Measurements from ENCODE around the gene UXS1. TPM values are rescaled to one million over a fixed set of nuclear protein-coding genes. Genes with fewer than 3 reads are reported as not detected.

UXS1 gene
- total RNA-seq, 1 experiment from 2014 or later: 31.2 TPM

- H3K9me3 Mint-ChIP-seq (ENCODE audit: unreplicated experiment): no peaks in the 10 kb centered on the region
- H3K4me1 Mint-ChIP-seq (ENCODE audit: insufficient read depth, unreplicated experiment): peaks cover 14% of the 10 kb centered on the region
- TF ChIP-seq, protein P1, sequence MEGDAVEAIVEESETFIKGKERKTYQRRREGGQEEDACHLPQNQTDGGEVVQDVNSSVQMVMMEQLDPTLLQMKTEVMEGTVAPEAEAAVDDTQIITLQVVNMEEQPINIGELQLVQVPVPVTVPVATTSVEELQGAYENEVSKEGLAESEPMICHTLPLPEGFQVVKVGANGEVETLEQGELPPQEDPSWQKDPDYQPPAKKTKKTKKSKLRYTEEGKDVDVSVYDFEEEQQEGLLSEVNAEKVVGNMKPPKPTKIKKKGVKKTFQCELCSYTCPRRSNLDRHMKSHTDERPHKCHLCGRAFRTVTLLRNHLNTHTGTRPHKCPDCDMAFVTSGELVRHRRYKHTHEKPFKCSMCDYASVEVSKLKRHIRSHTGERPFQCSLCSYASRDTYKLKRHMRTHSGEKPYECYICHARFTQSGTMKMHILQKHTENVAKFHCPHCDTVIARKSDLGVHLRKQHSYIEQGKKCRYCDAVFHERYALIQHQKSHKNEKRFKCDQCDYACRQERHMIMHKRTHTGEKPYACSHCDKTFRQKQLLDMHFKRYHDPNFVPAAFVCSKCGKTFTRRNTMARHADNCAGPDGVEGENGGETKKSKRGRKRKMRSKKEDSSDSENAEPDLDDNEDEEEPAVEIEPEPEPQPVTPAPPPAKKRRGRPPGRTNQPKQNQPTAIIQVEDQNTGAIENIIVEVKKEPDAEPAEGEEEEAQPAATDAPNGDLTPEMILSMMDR (IDR thresholded peaks at IDR 0.05; ENCODE audit: unreplicated experiment): no peak
- BruUV-seq (replicated peaks): no TSS peak
- ChIA-PET CTCF (interaction anchor here (0.6 kb wide), 1 partner anchor 9 kb away, joined by 3 read pairs; no protein-coding TSS in a partner anchor), POLR2A (interaction anchor here (0.6 kb wide), 1 partner anchor 394 kb away, joined by 3 read pairs; no protein-coding TSS in a partner anchor)
- peaks cover 19% of the 10 kb centered on the region for H3K36me3 Mint-ChIP-seq (ENCODE audit: insufficient read depth, unreplicated experiment)
- DNase-seq (ENCODE audit: unreplicated experiment): peak; percentile 76
- H3K4me3 Mint-ChIP-seq (ENCODE audit: unreplicated experiment): no peak overlapping the region
- no peaks in the 10 kb centered on the region for H3K27me3 Mint-ChIP-seq (ENCODE audit: insufficient read depth, unreplicated experiment)
- no peak overlapping the region for H3K27ac Mint-ChIP-seq (ENCODE audit: low read depth, unreplicated experiment)
- intact Hi-C loops (cut with micrococcal nuclease): no loop called here
Observed at GRCh38 chr2:106143495-106144215, 50.4 kb downstream of the UXS1 start.

DNA sequence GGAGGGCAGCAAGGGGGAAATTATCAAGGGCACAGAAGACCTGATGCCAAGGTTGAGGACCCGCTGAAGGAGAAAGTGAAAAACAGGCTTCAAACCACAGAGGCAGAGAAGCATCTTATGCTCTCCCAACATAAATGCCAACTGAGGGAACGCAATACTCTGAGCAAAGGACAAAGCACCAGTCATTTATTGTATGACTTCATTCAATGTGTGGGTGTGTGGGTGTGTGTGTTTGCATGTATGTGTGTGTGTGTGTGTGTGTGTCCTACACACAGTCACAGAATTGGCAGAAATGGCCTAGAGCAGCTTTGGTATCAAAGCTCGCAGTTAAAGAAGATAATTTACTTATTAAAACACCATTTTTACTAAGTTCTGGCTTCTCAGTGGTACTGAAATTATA lies 51.4 kb downstream of the UXS1 start:
- intact Hi-C loops (cut with micrococcal nuclease): no loop called here
- Mint-ChIP-seq H3K9me3 (ENCODE audit: unreplicated experiment) (no peaks in the 10 kb centered on the region), H3K36me3 (ENCODE audit: insufficient read depth, unreplicated experiment) (peaks cover 19% of the 10 kb centered on the region), H3K4me3 (ENCODE audit: unreplicated experiment) (no peak overlapping the region), H3K4me1 (ENCODE audit: insufficient read depth, unreplicated experiment) (peaks cover 13% of the 10 kb centered on the region), H3K27ac (ENCODE audit: low read depth, unreplicated experiment) (no peak overlapping the region), H3K27me3 (ENCODE audit: insufficient read depth, unreplicated experiment) (no peaks in the 10 kb centered on the region)
- TF ChIP-seq, protein P1 (IDR thresholded peaks at IDR 0.05; ENCODE audit: unreplicated experiment): no peak
- CTCF ChIA-PET: no interaction called here
- POLR2A ChIA-PET: no interaction called here
- no peak for DNase-seq (ENCODE audit: unreplicated experiment)
- no TSS peak for BruUV-seq (replicated peaks)

- intact Hi-C loops (cut with micrococcal nuclease): no loop called here
- no TSS peak for BruUV-seq (replicated peaks)
- H3K9me3 Mint-ChIP-seq (ENCODE audit: unreplicated experiment): no peaks in the 10 kb centered on the region
- CTCF ChIA-PET: interaction anchor here (0.6 to 1.2 kb wide), 5 partner anchors 17 to 564 kb away, joined by 3 to 4 read pairs (median 4); no protein-coding TSS in a partner anchor
- no peaks in the 10 kb centered on the region for H3K27me3 Mint-ChIP-seq (ENCODE audit: insufficient read depth, unreplicated experiment)
- no peak for DNase-seq (ENCODE audit: unreplicated experiment)
- no peak overlapping the region for H3K4me3 Mint-ChIP-seq (ENCODE audit: unreplicated experiment)
- POLR2A ChIA-PET: interaction anchor here (0.6 kb wide), 1 partner anchor 18 kb away, joined by 4 read pairs; no protein-coding TSS in a partner anchor
- peaks cover 13% of the 10 kb centered on the region for H3K36me3 Mint-ChIP-seq (ENCODE audit: insufficient read depth, unreplicated experiment)
- no peak overlapping the region for H3K27ac Mint-ChIP-seq (ENCODE audit: low read depth, unreplicated experiment)
- peaks cover 6% of the 10 kb centered on the region for H3K4me1 Mint-ChIP-seq (ENCODE audit: insufficient read depth, unreplicated experiment)
- TF ChIP-seq, protein P1 (IDR thresholded peaks at IDR 0.05; ENCODE audit: unreplicated experiment): no peak
Observed at GRCh38 chr2:106140913-106141312, 53.2 kb downstream of the UXS1 start.

DNA sequence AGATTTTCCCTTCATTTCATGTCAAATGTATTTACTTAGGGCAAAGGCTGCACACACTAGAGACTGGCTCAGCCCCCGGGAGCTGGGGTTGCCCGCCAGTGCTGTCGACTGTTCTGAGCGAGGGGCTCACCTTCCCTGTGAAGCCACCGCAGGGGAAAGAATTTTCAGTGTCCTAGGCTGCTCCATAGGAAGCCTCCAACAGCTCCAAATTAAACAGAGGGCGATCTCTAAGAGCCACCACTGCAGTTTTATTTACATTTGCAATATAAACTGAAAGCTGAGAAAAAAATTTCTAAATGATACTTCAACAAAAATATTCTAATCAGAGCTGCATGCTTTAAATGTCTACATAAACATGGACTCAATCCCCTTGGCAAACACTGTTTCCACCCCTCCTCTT lies 54.0 kb downstream of the UXS1 start:
- Mint-ChIP-seq H3K27me3 (ENCODE audit: insufficient read depth, unreplicated experiment) (no peaks in the 10 kb centered on the region), H3K4me1 (ENCODE audit: insufficient read depth, unreplicated experiment) (peaks cover 6% of the 10 kb centered on the region), H3K9me3 (ENCODE audit: unreplicated experiment) (no peaks in the 10 kb centered on the region), H3K27ac (ENCODE audit: low read depth, unreplicated experiment) (no peak overlapping the region), H3K36me3 (ENCODE audit: insufficient read depth, unreplicated experiment) (peaks cover 9% of the 10 kb centered on the region), H3K4me3 (ENCODE audit: unreplicated experiment) (no peak overlapping the region)
- no TSS peak for BruUV-seq (replicated peaks)
- intact Hi-C loops (cut with micrococcal nuclease): no loop called here
- DNase-seq (ENCODE audit: unreplicated experiment): no peak
- ChIA-PET POLR2A (no interaction called here), CTCF (interaction anchor here (0.6 to 1.2 kb wide), 2 partner anchors 17 to 47 kb away, joined by 4 read pairs; no protein-coding TSS in a partner anchor)
- TF ChIP-seq, protein P1 (IDR thresholded peaks at IDR 0.05; ENCODE audit: unreplicated experiment): no peak

Measured in MCF 10A (cell line).